ENCODE results near the gene DYNC1H1.
A peak's percentile ranks its signal among the peaks of the same experiment; 100 is the strongest.

DYNC1H1 gene

DNA sequence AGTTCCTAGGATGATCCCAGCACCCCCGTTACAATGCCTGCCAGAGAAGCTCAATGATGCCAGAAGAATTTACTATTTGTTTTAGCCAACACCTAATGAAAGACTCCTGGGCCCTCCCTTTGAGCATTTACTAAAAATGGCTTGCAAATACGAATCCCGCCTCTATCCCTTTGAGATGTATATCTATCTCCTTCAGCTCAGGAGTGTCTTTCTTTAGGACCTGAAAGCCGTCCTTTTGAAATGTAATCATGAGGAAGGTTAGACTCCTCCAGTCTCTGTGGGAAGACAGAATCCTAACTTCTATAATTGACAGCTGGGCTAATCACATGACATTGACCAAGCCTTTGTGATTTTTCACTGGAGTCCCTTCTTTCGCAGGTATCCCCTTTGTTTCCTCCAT lies 19.2 kb upstream of the DYNC1H1 start:
- no peak for FAIRE-seq

DNA sequence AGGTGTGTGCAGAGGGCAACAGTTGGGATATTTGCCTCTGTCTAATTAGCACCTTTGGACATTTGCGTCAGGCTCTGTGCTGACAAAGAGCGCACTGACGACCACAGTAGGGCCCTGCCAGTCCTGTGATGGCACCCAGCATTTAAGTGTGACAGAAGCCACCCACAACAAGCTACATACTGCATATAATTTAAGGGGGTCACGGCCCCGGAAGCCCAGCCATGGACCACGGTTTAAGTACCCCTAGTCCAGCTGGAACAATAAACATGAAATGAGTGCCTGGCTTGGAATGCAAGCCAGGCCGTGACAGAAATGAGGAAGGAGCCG lies 16.8 kb upstream of the DYNC1H1 start:
- no peak for FAIRE-seq

DNA sequence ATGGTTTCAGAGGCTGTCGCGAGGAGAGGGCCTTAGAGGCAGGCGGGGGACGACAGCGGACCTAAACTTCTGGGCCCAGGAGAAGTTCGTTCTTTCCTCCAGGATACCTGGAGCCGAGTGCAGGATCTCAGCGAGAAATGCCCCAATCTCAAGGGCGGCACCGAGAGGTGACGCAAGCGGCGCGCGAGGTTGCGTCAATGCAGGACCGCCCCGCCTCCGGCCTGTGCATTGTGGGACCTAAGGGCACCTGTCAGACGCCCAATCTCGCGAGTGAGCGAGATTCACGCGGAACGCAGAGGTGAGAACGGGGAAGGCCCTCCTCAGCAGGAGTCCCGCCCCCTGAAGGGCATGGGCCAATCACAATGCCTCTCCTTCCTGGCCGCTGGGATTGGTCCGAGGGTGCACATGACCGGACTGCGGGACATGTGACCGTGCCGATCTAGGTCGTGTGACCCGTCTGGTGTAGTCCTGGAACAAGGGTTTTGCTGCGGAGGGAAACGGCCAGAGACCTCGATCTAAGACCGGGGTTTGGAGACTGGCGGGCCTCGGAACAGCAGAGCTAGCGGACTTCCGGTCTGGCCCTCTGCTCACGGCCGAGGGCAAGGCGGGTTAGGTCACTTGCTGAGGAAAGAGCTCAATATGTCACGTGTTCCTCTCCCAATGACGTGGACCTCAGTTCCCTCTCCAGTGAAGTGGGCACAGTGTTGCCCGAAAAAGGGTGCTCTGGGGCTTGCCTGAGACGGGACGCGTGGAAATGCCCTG lies 16.3 kb upstream of the DYNC1H1 start:
- peak; percentile 98 for FAIRE-seq

DNA sequence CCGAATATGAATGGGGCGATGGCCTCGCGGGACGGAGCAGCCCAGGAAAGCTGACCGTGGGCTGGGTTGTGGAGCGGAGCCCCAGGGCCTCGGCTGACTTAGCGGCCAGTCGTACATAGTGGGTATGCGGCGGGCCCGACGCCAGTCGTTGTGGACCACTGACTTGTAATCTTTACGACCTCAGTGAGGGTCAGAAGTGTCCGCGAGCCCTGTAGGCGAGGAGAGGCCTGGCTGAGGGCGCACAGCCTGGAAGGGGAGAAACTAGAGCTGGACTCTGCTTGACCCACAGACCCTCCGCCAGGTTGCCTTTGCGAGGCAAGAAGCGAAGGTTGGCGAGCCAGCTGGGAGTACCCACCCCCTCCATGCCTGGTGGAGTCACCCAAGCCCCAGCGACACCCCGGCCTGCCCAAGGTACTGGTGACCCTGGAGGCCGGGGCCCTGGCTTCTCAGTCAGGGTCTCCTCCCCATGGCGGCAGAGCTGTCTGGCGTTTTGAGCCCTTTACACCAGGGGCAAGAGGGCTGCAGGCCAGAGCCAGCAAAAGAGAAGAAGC lies 15.6 kb upstream of the DYNC1H1 start:
- FAIRE-seq, result no peak

DNA sequence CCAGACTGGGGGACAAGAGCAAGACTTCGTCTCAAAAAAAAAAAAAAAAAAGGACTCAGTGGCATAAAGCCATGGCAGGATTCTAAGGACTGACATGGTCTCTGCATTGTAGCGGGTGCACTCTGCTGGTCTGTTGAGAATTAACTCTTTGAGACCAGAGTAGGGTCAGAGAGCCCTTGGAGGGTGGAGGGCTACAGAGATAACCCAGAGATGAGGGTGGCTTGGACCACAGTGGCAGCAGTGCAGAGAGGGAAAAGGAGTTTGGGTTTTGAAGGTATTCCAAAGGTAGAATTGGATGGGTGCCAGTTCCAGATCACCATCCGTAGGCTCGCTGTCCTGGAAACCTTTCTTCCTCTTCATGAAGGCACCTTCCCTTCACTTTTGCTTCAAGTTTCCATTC lies 14.3 kb upstream of the DYNC1H1 start:
- no peak for FAIRE-seq

DNA sequence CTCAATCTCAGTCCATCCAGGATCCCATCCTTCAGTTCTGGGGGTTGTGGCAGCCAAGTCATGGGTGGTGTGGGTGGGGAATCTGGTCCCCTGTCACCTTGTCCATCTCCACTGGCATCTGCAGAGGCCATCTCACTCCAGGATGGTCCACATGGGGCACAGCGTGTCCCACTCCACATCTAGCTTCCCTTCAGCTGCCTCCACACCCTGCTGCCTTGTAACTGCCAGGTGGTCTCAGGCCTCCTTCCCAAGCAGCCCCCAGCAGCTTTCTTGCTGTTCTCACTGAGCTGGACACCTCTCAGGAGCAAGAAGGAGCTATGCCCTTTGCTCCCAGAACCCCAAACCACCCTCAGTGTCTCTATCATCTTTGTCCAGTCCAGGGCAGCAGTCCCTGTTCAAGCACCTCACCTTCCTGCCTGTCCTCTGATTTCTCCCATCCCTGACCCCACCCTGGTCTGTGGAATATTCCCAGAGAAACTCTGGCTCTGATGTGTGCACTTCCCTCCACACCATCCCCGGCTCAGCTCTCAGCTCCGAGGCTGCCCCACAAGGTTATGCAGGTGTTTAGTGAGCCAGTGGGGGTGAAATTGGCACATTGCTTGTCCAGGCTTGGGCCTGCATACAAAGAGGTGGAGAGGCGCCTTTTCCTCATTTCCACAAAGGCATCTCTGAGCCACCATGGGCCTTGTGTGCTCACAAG lies 13.7 kb upstream of the DYNC1H1 start:
- FAIRE-seq, result no peak

DNA sequence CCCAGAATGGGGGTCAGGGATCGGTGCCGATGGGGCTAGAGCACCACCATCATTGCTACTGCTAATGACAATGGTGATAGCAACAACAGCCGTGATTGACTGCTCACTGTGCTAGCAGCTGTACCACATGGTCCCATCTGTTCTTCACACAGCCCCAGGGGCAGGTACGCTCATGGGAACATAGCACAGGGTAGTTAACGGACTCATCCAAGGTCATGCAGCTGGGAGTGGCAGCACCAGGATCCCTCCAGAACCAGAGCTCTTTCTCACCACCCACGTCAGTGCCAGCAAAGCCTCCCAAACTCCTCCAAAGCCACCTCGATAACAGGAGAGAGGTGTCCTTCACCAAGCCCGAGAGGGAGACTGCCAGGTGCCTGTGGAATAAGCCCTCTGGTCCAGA lies 11.2 kb upstream of the DYNC1H1 start:
- FAIRE-seq, result no peak

DNA sequence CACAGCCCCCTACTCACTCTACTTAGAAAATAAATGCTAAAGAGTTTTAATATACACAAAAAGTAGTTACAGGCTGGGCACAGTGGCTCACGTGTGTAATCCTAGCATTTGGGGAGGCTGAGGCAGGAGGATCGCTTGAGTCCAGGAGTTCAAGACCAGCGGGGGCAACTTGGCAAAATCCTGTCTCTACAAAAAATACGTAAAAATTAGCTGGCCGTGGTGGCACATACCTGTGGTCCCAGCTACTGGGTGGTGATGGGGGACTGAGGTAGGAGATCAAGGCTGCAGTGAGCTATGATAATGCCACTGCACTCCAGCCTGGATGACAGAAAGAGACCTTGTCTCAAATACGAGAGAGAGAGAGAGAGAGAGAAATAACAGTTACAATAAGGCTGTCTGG lies 9.9 kb upstream of the DYNC1H1 start:
- FAIRE-seq, result no peak

DNA sequence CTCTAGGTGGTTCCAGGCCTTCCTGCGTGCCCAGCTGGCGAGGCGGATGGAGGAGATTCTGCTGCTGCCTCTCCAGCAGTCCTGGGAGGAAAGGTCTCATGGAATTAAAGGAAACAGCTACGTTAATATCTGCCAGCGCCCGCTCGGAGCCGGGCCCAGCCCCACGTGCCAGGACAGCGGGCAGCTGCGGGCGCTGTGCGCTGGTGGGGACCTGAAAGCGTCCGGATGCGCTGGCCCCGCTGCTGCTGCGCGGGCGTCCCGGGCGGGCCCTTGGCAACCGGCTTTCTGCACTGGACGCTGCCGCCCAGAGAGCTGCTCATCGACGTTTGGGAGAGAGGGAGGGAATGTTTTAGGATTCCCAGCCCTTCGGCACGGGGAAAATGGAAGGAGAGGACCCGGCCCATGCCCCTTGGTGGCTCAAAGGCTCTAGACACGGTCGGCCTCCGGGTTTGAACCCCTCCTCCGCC lies 8.6 kb upstream of the DYNC1H1 start:
- FAIRE-seq, result no peak

DNA sequence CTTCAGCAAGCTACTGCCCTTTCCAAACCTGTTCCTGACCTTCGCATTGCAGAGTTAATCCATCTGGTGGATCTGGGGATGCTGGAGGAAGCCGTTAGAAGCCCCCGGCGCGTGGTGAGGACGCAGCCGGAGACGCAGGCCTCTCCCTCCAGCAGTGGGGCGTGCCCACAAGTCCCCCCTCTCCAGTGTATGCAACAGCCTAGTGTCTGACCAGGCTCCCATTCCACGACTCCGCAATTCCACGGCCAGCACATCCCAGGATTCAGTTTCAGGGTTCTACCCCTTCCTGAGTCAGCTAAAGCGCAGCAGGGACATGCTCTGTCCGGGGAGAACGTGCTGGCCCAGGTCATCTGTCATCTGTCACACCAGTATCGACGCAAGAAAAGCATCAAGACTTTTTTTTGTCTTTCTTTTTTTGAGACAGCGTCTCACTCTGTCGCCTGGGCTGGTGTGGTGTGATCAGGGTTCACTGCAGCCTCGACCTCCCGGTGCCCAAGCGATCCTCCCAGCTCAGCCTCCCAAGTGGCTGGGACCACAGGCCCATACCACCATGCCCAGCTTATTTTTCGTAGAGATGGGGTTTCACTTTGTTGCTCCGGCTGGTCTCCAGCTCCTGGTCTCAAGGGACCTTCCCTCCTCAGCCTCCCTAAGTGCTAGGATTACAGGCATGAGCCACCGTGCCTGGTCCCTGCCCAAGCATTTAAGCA lies 8.0 kb upstream of the DYNC1H1 start:
- FAIRE-seq, result no peak

DNA sequence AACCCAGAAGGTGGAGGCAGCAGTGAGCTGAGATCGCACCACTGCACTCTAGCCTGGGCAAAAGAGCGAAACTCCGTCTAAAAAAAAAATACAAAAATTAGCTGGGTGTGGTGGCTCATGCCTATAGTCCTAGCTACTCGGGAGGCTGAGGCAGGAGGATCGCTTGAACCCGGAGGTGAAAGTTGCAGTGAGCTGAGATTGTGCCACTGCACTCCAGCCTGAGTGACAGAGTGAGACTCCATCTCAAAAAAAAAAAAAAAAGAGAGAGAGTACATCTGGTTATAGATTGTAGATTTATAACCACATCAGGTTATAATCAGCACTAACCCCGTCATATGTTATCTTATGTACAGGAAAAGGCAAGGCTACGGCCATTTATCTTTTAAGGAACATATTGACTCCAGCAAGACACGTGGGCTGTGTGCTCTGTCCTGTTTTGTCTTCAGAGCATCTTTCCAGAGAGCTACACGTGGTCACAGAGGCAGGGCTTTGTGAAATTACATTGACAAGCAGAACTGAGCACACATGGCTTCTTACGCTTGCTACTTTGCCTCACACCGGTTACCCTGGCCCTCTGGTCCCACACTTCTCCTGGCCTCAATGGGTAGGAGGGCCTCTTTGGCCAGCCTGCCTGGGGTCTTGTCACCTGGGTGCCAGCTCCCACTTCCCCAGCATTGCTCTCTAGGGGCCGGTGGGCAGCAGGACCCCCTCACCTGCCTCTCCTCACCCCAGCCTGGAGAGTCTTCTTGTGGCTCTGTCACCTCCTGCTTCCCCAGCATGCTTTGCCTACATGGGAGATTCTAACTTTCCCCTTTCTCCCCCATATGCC lies 6.8 kb upstream of the DYNC1H1 start:
- no peak for FAIRE-seq

DNA sequence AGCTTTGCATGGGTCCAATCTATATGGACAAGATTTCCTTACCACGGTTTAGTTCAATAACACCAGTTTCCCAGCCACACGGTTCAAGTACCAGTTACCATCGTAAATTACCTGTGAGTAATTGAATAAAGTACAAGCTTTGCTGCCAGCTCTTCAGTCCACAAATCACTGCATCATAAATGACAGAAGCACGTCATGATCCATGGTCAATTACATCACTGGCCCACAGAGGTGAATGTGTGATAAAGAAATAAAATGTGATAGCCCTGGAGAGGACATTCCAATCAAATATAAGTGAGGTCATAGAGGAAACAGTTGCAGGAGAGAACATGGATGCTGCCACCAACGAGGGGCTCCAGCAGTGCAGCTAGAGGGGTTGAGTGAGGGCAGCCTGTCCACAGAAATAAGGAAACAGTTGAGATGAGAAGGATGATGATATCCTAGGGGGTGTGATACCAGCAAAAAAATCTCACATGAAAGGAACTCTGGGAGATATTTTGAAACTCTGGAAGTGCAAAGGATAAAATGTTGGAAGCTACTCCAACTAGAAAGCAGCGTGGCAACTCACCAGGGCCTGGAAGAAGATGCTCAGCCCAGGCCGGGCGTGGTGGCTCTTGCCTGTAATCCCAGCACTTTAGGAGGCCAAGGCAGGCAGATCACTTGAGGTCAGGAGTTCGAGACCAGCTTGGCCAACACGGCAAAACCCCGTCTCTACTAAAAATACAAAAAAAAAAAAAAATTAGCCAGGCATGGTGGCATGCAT lies 5.8 kb upstream of the DYNC1H1 start:
- FAIRE-seq, result no peak

DNA sequence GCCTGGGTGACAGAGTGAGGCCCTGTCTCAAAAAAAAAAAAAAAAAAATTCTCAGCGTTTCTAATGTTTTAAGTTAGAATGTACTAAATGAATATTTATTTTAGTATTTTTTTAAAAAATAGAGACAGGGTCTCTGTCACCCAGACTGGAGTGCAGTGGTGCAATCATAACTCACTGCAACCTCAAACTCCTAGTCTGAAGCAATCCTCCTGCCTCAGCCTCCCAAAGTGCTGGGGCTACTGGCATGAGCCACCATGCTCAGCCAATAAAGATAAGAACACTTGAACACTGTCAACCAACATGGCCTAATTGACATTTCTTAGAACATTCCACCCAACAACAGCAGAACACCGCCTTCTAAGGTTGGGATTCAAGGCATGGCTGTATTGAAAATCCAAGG lies 5.1 kb upstream of the DYNC1H1 start:
- no peak for FAIRE-seq

DNA sequence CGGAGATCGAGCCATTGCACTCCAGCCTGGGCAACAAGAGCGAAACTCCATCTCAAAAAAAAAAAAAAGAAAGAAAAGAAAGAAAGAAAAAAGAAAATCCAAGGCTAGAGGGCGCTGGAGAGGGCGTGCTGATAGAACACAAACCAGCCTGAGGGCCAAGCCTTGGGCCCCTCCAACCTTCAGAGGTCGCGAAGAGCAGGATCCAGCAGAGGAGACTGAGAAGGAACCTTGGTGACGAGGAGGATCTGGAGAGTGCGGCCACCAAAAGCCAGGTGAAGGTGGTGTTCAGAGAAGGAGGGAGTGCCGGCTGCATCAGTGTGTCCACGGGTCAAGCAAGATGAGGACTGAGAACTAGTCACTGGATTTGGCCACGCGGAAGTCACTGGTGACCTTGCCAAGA lies 4.1 kb upstream of the DYNC1H1 start:
- FAIRE-seq, result no peak

DNA sequence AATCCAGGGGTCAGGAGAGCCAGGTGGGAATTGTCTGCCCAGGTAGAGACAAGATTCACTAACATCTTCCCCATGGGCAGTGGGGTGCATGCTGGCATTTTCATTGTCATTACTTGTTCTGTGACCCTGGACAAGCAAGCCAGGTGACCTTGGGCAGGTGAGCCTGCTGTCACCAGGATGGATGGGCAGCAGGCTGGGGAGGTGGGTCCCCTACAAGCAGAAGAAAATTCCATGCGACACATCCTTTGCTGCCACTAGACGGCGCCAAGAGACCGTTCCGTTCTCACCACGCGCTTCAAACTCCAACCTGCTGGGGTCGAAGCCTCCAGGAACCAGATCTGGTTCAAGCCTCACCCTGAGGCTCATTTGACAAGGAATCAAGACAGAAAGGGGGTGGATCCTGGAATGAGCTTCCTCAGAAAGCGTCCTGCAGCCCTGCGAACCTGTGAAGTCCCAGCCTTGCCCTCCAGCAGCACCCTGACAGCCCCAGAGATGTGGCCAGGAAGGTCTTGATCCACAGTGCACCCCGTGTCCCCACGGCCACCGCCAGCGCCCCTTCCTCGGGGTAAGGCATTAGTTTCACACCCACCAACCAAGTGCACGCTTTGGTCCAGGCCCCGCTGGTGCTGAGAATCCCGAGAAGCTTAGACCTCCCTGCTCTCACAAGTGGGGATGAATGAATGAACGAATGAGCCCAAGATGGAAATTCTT lies 3.2 kb upstream of the DYNC1H1 start:
- no peak for FAIRE-seq

DNA sequence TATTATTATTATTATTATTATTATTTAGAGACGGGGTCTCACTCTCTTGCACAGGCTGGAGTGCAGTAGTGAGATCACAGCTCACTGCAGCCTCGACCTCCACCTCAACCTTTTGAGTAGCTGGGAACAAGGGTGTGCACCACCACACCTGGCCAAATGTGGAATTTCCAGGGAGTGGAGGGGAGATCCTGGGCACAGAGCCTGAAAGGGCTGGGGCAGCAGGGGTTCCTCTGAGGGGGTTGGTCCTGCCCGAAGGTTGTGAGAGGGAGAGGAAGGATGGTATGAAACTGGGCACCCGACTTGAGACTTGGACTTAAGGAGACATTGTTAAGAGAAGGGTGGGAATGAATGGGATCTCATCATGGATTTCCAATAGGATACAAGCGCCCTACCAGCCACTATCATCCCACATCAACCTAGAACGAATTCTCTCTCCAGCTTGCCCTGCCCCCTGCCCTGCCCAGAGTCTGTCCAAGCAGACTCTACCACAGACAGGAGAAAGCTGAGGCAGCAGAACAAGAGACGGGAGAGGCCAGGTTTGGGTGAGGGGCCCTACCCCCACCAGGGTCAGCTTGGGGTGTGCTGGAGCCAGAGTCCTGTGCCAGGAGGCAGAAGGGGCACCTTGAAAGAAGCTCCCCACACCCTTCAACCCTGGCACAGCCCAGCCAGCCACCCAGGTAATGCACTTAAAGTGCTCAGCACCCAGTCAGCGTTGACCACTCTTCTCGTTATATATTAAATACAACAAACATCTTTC lies 2.4 kb upstream of the DYNC1H1 start:
- no peak for FAIRE-seq

DNA sequence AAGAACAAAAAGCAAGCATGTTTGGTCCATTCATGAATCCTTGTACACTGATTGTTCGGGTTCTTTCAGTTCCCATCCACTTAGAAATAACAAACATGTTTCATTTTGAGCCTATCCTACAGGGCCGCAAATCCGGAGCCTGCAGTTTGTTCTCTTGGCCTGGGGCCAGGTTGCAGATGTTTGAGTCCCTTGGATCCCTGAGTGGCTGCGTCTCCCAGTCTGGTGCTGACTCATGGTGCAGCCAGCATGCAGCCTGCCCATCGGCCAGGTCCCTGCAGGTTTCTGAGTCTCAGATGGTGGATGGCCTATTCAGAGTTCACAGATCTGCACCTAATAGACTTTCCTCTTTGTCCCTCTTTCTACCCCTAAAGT lies 1.9 kb upstream of the DYNC1H1 start:
- FAIRE-seq, result no peak

DNA sequence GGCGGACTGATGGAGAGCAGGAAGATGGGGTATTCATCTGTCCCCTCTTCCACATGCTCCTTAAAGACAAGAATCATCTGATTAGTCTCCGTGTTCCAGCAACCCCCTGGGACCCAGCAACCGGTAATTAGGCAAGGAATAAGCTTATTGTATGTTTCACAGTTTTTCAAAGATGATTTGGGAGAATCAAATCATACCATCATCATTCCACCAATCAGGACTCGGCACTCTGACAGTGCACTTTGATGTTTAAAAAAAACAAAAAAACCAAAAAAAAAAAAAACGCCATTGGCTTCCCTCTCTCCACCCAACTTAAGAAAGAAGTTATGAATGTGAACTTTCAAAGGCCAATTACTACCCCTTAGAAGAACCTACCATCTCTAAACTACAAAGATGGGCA lies 1.3 kb upstream of the DYNC1H1 start:
- no peak for FAIRE-seq

DNA sequence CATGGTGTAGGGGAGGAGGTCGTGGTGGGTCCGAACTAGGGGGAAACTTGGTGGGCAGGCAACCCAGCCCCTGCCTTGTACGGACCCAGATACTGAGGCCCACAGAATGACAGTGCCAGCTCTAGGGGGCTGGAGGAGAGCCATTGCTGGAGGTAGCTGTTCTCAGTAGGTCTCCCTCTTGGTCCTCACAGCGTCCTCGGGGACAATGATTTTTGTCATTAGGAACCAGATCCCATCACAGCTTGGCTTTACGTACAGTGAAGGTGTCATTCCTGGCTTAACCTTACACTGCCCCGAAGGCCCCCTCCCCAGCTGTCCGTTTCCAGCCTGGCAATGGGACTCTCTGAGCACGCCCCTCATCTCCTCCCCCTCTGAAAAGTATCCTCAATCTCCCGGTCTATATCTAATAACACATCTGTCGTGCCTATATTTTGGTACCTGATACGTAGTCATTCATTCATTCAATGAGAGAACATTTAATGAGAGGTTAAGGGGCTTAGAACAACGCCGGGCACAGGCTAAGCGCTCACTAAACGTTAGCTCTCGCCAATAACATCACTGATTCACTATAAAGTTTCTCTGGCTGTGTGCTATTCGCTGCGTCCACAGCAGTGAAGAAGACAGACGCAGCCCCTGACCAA lies 597 bp upstream of the DYNC1H1 start:
- FAIRE-seq, result no peak

DNA sequence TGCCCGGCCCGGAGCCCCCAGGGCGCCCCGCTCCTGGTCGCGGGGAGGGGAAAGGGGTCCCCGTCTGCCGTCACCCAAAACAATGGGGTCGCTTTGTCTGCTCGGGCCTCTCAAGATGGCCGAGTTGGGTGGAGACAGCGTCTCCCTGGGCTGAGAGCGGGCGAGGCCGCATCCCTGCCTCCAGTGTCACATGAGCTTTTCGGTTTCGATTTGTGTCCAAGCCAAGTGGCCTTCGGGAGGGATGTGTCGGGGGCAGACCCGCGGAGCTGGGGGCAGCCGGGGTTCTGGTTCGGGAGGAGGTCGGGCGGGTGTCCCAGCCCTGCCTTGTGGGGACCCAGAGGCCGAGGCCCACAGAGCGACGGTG lies 790 bp downstream of the DYNC1H1 start:
- no peak for FAIRE-seq

Data from endometrium (tissue), 2 donors.